Activated CD4-positive, alpha-beta T cell treated with anti-CD3 and anti-CD28 coated beads, Interleukin-2, amount 10 ng/mL, durations not matched to agents 7 days and 5 days (primary cell): ENCODE measurements around the gene PROSER2. TPM values are rescaled to one million over a fixed set of nuclear protein-coding genes. Genes with fewer than 3 reads are reported as not detected.

ENCODE experiments used
- CTCF ChIA-PET: fragments of 350-600 bp; sonication (Branson Sonifier 250); formaldehyde crosslinking; loops from one replicate; lab custom pipeline; 2021; ENCODE audit warnings: antibody characterized with exemption; lab: Charles Lee
- POLR2A ChIA-PET: fragments of 350-600 bp; sonication (Branson Sonifier 250); formaldehyde crosslinking; loops from one replicate; lab custom pipeline; 2021; ENCODE audit warnings: antibody characterized with exemption; lab: Charles Lee
- DNase-seq: peaks from one replicate; pipeline ENCODE4 v3.0.0-alpha.2; 2020
- H3K27ac Mint-ChIP-seq: one replicate; pipeline ENCODE4 v1.8.0; 2021; ENCODE audit warnings: mild to moderate bottlenecking, moderate library complexity, mixed read lengths
- H3K27me3 Mint-ChIP-seq: one replicate; pipeline ENCODE4 v1.8.0; 2021; ENCODE audit warnings: mixed read lengths
- H3K36me3 Mint-ChIP-seq: one replicate; pipeline ENCODE4 v1.8.0; 2021; ENCODE audit warnings: low read depth, mixed read lengths
- H3K4me1 Mint-ChIP-seq: one replicate; pipeline ENCODE4 v1.8.0; 2021; ENCODE audit warnings: mixed read lengths
- H3K4me3 Mint-ChIP-seq: one replicate; pipeline ENCODE4 v1.8.0; 2021; ENCODE audit warnings: mild to moderate bottlenecking, moderate library complexity, mixed read lengths
- H3K9me3 Mint-ChIP-seq: one replicate; pipeline ENCODE4 v1.8.0; 2021; ENCODE audit warnings: mixed read lengths
- total RNA-seq, 2 experiments: library from RNA; stranded (reverse); gene quantifications; one replicate each; pipeline ENCODE4 v1.2.3, GENCODE V29; 2021

Gene PROSER2
- total RNA-seq, 2 experiments from 2014 or later: 0.27 to 0.31 TPM

DNA sequence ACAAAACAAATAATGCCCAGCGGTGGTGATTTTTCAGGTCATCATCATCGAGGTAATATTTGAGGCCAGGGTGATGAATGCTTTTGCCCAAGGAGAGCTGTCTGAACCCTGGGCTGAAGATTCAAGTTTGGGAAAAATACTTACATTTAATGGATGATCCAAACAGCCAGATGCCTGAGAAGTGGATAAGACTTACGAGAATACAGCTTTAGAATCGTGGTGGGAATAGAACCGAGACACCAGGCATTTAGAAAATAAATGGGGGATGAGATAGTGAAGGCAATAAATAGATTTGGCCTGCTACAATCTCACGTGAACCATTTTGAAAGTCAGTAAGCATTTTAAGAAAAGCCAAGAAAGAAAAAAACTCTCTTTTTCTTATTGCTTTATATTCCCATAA, 12.2 kb upstream of the PROSER2 start:
- no peaks in the 10 kb centered on the region for H3K9me3 Mint-ChIP-seq
- H3K27me3 Mint-ChIP-seq: peaks cover 17% of the 10 kb centered on the region
- no peak for DNase-seq
- H3K36me3 Mint-ChIP-seq: no peaks in the 10 kb centered on the region
- no peak overlapping the region for H3K27ac Mint-ChIP-seq
- no peaks in the 10 kb centered on the region for H3K4me1 Mint-ChIP-seq
- CTCF ChIA-PET: interaction anchor here (0.8 to 1.2 kb wide), 2 partner anchors 9 to 156 kb away, joined by 3 to 4 read pairs; no protein-coding TSS in a partner anchor
- no peak overlapping the region for H3K4me3 Mint-ChIP-seq
- POLR2A ChIA-PET: no interaction called here

DNA sequence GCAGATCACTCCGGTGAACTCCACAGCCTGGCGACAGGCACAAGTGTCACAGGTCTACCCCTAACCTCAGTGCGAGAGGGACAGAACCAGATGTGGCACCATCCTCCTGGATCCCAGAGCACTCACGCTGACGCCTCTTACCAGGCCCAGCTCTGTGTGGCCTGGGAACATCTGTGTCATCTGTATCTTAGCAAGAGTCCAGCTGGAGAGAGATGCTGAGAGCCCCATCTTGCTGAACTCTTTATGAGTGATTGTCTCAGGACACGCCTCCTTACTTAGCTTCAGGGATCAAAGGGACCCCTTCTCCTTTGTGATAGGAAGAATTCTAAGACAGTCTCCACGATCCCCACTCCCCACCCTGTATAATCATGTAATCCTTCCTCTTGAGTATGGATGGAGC, 10.0 kb upstream of the PROSER2 start:
- Mint-ChIP-seq H3K4me3 (no peak overlapping the region), H3K9me3 (no peaks in the 10 kb centered on the region), H3K27me3 (peaks cover 12% of the 10 kb centered on the region), H3K4me1 (no peaks in the 10 kb centered on the region), H3K27ac (no peak overlapping the region), H3K36me3 (no peaks in the 10 kb centered on the region)
- ChIA-PET CTCF (interaction anchor here (0.6 to 1.7 kb wide), 2 partner anchors 10 to 278 kb away, joined by 4 read pairs; no protein-coding TSS in a partner anchor), POLR2A (no interaction called here)
- DNase-seq: no peak

DNA sequence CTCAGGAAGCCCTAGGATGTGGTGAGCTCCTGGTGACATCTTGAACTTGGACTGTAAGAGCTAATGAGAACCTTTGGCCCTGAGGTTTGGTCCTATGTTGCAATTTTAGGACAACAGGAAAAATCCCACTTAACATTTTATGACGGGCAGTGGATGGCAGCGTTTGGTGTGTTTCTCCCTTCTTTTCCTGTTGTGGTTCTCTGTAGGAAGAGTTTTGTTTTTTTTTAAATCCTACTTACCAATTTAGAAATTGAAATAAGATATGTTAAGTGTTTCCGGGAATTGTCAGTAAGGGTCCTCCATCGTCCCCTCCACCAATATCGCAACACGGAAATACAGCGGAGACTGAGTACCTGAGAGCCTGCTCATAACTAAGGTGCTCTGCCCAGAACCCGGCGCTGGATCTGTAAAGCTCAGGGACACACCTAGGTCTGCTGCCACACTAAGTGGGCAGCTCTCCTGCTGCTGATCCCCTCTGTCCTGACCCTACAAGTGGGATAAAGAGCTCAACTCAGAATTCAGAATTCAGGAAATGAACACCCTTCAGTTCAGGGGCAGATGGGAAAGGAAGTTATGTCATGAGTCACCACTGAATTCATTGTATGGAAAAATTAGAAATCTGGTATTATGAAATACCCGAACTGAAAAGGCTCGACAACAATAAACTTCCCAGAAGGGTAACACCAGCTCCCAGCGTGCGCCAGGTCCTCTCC, 9.1 kb upstream of the PROSER2 start:
- DNase-seq: no peak
- POLR2A ChIA-PET: no interaction called here
- Mint-ChIP-seq H3K9me3 (no peaks in the 10 kb centered on the region), H3K4me1 (no peaks in the 10 kb centered on the region), H3K4me3 (no peak overlapping the region), H3K36me3 (no peaks in the 10 kb centered on the region), H3K27ac (no peak overlapping the region), H3K27me3 (peaks cover 9% of the 10 kb centered on the region)
- CTCF ChIA-PET: no interaction called here

DNA sequence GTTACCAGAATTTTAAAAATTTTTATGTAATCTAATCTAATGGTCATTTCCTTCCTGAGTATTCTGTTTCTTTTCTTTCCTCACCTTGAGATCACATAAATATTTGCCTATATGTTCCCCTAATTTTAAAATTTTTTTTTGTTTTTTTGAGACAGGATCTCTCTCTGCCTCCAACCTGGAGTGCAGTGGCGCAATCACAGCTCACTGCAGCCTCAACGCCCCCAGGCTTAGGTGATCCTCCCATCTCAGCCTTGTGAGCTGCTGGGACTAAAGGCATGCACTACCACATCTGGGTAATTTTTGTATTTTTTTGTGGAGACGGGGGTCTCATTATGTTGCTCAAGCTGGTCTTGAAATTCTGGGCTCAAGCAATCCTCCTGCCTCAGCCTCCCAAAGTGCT, 4.1 kb upstream of the PROSER2 start:
- Mint-ChIP-seq H3K36me3 (no peaks in the 10 kb centered on the region), H3K9me3 (no peaks in the 10 kb centered on the region), H3K27me3 (peaks cover 26% of the 10 kb centered on the region), H3K27ac (no peak overlapping the region), H3K4me3 (no peak overlapping the region), H3K4me1 (peaks cover 11% of the 10 kb centered on the region)
- ChIA-PET POLR2A (no interaction called here), CTCF (interaction anchor here (1.3 to 1.5 kb wide), 2 partner anchors 46 to 61 kb away, joined by 3 to 4 read pairs; no protein-coding TSS in a partner anchor)
- DNase-seq: no peak

DNA sequence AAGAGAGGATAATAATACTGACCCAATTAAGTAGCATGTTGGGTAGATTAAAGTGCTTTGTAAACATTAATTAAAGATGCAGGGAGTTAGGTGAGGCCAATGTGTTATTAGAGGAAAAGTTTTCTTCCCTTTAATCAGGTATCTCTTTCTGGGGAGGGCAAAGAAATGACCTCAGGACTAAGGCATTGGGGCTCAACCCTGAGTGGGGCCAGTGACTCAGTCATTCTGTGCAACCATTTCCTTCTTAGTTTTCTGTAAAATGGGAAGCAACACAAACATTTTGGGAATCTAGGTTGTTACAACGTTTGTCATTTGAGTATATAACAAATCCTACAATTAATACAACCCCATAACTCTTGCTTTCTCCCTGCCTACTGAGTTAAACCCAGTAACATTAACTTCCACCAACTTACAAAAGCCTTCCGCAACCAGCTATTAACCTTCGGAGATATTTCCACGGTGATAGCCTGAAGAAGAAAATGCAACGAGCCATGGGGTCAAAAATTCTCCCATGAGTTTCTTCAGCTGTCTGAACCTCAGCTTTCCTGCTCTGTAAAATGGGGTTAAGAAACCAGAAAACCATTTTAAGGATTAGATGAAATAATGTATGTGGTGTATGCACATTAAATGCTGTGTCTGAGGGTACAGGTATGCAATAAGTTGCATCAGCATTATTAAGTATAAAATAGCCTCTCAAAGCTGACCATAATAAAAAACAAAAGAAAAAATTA, 965 bp upstream of the PROSER2 start:
- H3K9me3 Mint-ChIP-seq: no peaks in the 10 kb centered on the region
- peaks cover 50% of the 10 kb centered on the region for H3K27me3 Mint-ChIP-seq
- H3K27ac Mint-ChIP-seq: no peak overlapping the region
- POLR2A ChIA-PET: no interaction called here
- CTCF ChIA-PET: no interaction called here
- no peaks in the 10 kb centered on the region for H3K36me3 Mint-ChIP-seq
- H3K4me3 Mint-ChIP-seq: no peak overlapping the region
- peaks cover 16% of the 10 kb centered on the region for H3K4me1 Mint-ChIP-seq
- no peak for DNase-seq

DNA sequence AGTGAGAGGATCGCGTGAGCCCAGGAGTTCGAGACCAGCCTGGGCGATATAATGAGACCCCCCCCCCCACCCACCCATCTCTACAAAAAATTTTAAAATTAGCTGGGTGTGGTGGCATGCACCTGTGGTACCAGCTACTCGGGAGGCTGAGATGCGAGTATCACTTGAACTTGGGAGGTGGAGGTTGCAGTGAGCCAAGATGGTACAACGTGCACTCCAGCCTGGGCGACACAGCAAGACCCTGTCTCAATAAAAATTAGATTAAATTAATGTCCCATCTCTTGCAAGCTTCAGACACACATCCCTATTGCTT, 391 bp upstream of the PROSER2 start:
- H3K4me1 Mint-ChIP-seq: peaks cover 16% of the 10 kb centered on the region
- H3K27me3 Mint-ChIP-seq: peaks cover 53% of the 10 kb centered on the region
- ChIA-PET CTCF (no interaction called here), POLR2A (no interaction called here)
- no peak overlapping the region for H3K27ac Mint-ChIP-seq
- no peaks in the 10 kb centered on the region for H3K9me3 Mint-ChIP-seq
- no peak for DNase-seq
- H3K36me3 Mint-ChIP-seq: no peaks in the 10 kb centered on the region
- H3K4me3 Mint-ChIP-seq: peak overlapping the region; percentile 46

DNA sequence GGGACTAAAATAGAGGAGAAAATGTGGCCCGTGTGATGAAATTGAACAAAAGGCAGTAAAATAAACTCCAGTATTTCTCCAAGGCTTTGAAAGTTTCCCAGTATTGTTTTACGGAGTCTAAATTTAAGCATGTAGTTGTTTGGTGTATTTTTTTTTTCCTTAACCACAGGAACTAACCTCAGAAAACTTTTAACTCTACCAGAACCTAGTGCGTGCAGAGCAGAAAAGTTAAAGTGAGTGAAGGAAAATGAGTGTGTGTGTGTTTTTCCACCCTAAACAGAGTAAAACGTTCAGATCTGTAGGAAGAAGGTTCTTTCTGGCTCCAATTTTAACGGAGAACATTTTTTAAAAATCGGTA, 812 bp downstream of the PROSER2 start:
- peak overlapping the region; percentile 64 for H3K4me3 Mint-ChIP-seq
- no peaks in the 10 kb centered on the region for H3K36me3 Mint-ChIP-seq
- no peaks in the 10 kb centered on the region for H3K9me3 Mint-ChIP-seq
- H3K4me1 Mint-ChIP-seq: peaks cover 16% of the 10 kb centered on the region
- POLR2A ChIA-PET: no interaction called here
- no peak for DNase-seq
- peak overlapping the region; percentile 48 for H3K27ac Mint-ChIP-seq
- CTCF ChIA-PET: no interaction called here
- peaks cover 56% of the 10 kb centered on the region for H3K27me3 Mint-ChIP-seq

DNA sequence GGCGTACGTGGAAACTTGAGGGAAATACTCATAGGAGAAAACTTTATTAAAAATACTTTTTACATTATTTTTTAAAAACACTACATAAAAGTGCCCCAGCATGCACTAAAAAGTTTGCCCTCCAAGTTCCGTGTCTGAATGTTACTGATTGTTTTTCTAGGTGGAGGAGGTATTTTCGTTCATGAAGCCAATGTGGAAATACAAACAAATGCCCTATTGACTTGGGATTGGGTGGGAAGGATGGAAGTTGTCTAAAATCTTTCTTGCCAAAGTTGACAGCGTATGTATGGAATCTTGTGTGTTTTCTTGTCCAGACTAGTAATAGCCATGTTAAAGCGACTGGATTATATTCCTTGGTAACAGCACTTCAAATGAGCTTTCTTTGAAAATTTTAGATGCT, 1.2 kb downstream of the PROSER2 start:
- H3K27ac Mint-ChIP-seq: no peak overlapping the region
- H3K36me3 Mint-ChIP-seq: no peaks in the 10 kb centered on the region
- H3K27me3 Mint-ChIP-seq: peaks cover 54% of the 10 kb centered on the region
- no peak for DNase-seq
- H3K4me1 Mint-ChIP-seq: peaks cover 16% of the 10 kb centered on the region
- POLR2A ChIA-PET: no interaction called here
- no peaks in the 10 kb centered on the region for H3K9me3 Mint-ChIP-seq
- peak overlapping the region; percentile 64 for H3K4me3 Mint-ChIP-seq
- CTCF ChIA-PET: no interaction called here

DNA sequence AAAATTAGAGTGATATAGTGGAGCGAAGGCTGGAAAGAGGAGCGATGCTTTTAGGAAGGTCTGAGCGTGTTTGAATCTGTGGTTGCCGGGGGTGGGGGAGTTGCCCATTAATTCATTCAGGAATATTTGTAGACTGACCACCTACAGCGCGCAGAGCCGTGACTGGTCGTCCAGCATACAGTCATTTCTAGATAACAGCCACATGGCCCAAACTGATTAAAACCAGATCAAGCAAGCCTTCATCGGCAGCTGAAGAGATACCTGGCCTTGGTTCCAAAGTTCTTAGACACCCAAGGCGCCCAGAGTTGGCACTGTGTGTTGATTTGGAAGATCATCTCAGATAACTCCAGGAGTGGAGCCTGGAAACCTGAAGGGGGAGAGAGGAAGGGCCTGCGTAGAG, 1.7 kb downstream of the PROSER2 start:
- POLR2A ChIA-PET: no interaction called here

DNA sequence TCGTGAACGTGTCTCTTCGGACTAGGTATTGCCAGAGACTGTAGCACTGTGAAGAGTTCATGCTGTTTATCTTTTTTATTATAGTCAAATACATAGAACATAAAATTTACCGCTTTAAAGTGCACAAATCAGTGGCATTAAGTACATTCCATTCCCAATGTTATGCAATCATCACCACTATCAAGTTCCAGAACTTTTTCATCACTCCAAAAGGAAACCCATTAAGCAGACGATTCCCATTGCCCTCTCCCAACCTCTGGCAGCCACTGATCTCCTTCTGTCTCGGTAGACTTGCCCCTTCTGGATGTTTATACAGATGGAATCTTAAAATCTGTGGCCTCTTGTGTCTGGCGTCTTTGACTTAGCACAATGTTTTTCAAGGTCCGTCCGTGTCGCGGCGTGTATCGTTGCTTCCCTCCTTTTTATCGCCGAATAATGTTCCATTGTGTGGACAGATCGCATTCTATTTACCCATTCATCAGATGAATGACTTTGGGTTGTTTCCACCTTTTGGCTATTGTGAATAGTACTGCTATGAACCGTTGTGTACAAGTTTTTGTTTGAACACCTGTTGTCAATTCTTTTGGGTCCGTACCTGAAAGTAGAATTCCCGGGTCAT, 2.7 kb downstream of the PROSER2 start:
- Mint-ChIP-seq H3K27me3 (peaks cover 49% of the 10 kb centered on the region), H3K9me3 (no peaks in the 10 kb centered on the region), H3K4me1 (peaks cover 11% of the 10 kb centered on the region), H3K4me3 (no peak overlapping the region), H3K27ac (no peak overlapping the region), H3K36me3 (no peaks in the 10 kb centered on the region)
- no peak for DNase-seq
- POLR2A ChIA-PET: no interaction called here
- CTCF ChIA-PET: no interaction called here

More for the DNA sequence above, 1.7 kb downstream of the PROSER2 start:
- no peaks in the 10 kb centered on the region for H3K9me3 Mint-ChIP-seq
- H3K27me3 Mint-ChIP-seq: peaks cover 50% of the 10 kb centered on the region
- DNase-seq: no peak
- no peak overlapping the region for H3K27ac Mint-ChIP-seq
- CTCF ChIA-PET: no interaction called here
- H3K4me1 Mint-ChIP-seq: peaks cover 12% of the 10 kb centered on the region
- no peaks in the 10 kb centered on the region for H3K36me3 Mint-ChIP-seq
- no peak overlapping the region for H3K4me3 Mint-ChIP-seq

DNA sequence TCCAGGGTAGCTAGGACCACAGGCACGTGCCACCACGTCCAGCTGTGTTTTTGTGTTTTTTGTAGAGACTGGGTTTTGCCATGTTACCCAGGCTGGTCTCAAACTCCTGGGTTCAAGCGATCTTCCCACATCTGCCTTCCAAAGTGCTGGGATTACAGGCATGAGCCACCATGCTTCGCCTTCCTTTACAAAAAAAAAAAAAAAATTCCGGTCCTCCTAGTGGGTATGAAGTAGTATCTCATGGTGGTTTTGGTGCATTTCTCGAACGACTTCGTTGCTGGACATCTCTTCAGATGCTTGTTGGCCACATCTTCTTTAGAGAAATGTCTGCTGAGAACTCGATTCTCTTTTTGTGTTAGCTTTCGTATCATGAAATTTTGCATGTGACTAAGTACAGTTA, 3.9 kb downstream of the PROSER2 start:
- H3K4me3 Mint-ChIP-seq: no peak overlapping the region
- no peak overlapping the region for H3K27ac Mint-ChIP-seq
- no peak for DNase-seq
- H3K9me3 Mint-ChIP-seq: no peaks in the 10 kb centered on the region
- ChIA-PET CTCF (no interaction called here), POLR2A (no interaction called here)
- H3K27me3 Mint-ChIP-seq: peaks cover 48% of the 10 kb centered on the region
- H3K36me3 Mint-ChIP-seq: no peaks in the 10 kb centered on the region
- peaks cover 8% of the 10 kb centered on the region for H3K4me1 Mint-ChIP-seq

DNA sequence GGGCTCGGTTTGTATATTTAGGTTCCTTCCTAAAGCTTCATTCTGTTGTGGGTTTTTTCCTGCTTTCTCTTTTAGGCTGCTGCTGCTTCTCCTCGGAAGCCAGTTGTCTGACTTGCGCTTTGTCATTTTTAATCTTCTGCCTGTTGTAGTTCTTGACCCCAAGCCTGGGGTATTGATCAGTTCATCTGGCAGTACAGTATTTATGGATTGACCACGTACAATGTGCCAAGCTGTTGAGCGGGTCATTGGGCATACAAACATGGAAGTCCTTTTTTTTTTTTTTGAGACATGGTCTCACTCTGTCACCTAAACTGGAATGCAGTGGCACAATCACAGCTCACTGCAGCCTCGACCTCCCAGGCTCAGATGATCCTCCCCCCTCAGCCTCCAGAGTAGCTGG, 4.3 kb downstream of the PROSER2 start:
- Mint-ChIP-seq H3K4me3 (no peak overlapping the region), H3K4me1 (peaks cover 7% of the 10 kb centered on the region), H3K27me3 (peaks cover 47% of the 10 kb centered on the region), H3K27ac (no peak overlapping the region), H3K36me3 (no peaks in the 10 kb centered on the region), H3K9me3 (no peaks in the 10 kb centered on the region)
- CTCF ChIA-PET: interaction anchor here (0.9 kb wide), 1 partner anchor 22 kb away, joined by 4 read pairs; no protein-coding TSS in a partner anchor
- POLR2A ChIA-PET: no interaction called here
- no peak for DNase-seq

DNA sequence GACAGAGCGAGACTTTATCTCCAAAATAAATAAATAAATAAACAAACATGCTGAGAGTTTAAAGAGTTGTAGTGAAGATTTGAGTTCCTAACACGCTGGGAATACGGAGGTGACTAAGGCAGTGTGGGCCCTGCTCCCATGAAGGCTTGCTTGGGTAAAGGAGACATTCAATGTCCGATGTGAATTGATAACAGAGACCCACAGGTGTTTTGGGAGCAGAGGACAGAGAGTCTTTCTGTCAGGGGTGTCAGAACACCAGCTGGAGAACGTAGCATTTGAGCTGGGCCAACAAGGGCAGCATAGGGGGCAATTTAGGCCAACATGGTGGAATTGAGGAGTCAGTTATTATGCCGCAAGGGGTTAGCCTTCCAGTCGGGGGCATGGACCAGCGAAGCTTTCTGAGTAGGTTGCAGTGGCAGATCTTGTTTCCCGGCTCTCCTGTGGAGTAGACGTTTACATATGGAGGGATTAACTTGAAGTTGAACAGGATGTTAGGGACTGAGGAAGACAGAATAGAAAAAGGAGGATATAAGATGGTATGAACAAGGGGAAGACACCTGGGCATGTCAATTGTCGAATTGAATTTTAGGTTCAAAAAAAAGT, 5.6 kb downstream of the PROSER2 start:
- H3K27ac Mint-ChIP-seq: no peak overlapping the region
- POLR2A ChIA-PET: no interaction called here
- peaks cover 7% of the 10 kb centered on the region for H3K4me1 Mint-ChIP-seq
- CTCF ChIA-PET: no interaction called here
- no peaks in the 10 kb centered on the region for H3K36me3 Mint-ChIP-seq
- no peak for DNase-seq
- H3K27me3 Mint-ChIP-seq: peaks cover 45% of the 10 kb centered on the region
- no peaks in the 10 kb centered on the region for H3K9me3 Mint-ChIP-seq
- H3K4me3 Mint-ChIP-seq: no peak overlapping the region
